GM18909 (cell line): ENCODE data around the gene SLC37A1.
"Not testable (repeated sequence)": the region's sequence is repeated elsewhere in the genome, so short reads cannot be mapped to it uniquely, and the experiment has no call there.

ENCODE experiments used
- ATAC-seq: cut with Tn5 transposase; IDR thresholded peaks from one replicate; pipeline ENCODE4 v1.9.1; 2021; ENCODE audit warnings: mild to moderate bottlenecking; ENCODE audit not compliant: unreplicated experiment, poor library complexity

The SLC37A1 gene

DNA sequence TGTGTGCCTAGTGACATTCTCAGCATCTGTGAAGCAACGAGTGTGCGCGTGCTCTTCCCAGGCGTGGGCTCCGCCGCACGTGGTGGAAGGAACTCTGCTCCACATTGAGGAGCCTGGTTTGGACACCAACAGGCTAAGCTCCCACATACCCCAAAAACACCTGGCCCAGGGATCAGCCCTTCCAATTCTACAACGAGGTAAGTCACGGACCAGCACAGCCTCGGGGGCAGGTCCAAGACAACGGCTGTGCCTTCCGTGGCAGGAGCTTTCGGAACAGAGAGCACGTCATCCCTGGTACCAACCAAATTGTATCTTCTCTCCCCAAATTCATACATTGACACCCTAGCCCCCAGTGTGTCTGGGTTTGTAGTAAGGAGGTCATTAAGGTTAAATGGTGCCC is 112.5 kb downstream of the SLC37A1 start:
- ATAC-seq = no peak

GRCh38 chr21:42627527-42628289 is 114.1 kb downstream of the SLC37A1 start:
- ATAC-seq = no peak

- not testable (repeated sequence) for ATAC-seq
Observed at GRCh38 chr21:42628466-42629061, 114.9 kb downstream of the SLC37A1 start.

DNA sequence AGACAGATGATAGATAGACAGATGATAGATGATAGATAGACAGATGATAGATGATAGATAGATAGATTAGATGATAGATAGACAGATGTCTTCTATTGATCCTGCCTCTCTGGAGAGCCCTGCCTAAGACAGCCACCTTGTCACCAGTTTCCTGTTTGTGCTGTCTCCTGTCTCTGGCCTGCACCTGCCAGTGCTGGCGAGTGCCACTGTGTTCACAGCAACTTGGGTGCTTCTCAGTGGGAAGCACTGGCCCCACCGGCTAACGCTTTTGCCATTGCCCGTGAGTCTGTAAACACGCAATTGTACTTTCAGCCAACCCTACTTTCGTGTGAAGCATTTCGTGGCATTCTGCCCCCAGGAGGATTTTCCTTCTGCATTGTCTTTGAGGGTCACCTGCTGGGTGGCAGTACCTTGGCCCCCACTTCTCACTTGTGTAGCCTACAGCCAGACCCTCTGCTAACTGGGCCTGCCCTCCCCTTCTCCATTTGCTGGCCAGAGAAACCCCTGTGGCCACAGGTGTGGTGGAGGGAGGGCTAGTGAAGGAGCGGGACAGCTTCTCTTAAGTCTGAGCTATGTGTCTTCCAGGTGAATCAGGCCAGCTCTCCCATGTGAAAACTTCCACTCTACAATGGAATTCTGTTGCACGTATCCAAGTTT is 116.4 kb downstream of the SLC37A1 start:
- no peak for ATAC-seq

DNA sequence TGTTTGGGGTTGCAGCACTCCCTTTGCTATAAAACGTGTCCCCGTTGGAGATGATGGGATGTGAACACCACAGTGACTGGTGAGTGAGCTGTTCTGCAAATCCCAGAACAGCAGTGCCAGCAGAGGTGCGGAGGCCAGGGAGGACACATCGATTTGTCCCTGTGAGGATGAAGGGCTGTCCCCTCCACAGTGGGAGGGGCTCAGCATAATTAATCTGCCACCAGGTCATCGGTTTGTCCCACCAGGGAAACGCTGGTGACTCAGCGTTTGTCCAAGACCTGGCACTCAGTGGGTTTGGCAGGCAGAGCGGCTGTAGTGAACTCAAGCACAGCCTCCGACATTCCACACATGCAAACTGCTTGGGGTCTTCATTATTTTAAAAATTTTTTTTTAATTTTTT is 117.0 kb downstream of the SLC37A1 start:
- no peak for ATAC-seq
